Skeletal muscle cell (primary cell): ENCODE results near the gene NSG1.
"Not testable (repeated sequence)": the region's sequence is repeated elsewhere in the genome, so short reads cannot be mapped to it uniquely, and the experiment has no call there.

Experiments used
- DNase-seq: peaks from one replicate; pipeline ENCODE4 v3.0.0-alpha.2; 2010; ENCODE audit warnings: low read depth
- H3K4me3 ChIP-seq: 2 replicates; pipeline ENCODE4 v1.5.1; 2011; ENCODE audit warnings: low read depth, mild to moderate bottlenecking, control low read depth, low read length, moderate library complexity

NSG1 gene

DNA sequence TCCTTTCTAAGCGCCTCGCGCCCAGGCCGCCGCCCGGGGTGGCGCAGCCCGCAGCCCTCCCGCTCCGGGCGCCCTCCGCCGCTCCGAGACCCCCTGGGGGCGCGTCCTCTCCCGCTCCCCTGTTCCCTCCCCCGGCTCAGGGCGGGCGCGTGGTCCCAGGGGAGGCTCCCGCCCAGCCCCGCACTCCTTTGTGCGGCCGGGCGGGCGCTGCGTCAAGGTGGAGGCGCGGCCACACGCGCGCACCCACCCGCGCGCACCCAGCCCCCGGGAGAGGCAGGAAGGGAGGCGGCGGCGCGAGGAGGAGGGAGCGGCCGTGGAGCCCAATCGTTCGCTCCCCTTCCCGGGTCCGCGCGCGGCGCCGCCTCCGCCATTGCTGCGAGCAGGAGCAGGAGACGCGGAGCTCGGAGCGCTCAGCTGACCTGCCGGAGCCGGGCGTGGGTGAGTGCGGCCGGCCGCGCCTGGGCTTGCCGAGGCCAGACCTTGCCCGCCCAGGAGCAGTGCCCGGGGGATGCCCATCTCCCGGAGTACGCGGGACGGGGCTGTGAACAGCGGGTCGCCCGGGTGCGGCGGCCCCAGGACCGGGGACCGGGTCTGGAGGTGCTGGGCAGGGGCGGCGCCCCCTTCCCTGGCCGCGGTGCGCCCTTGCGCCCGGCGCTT lies at the start of gene NSG1:
TSS of gene NSG1 (plus strand) at position 367 of the 657 bp plus-strand sequence. CDS start 528 bp downstream, outside the sequence.
- H3K4me3 ChIP-seq, result peak within 1 kb of the TSS; percentile 43
- DNase-seq, result no peak

GRCh38 chr4:4338210-4339001 lies 48.5 kb upstream of the NSG1 start:
- DNase-seq, result no peak

GRCh38 chr4:4339504-4340085 lies 47.3 kb upstream of the NSG1 start:
- no peak for DNase-seq
- no peak overlapping the region for H3K4me3 ChIP-seq

More at GRCh38 chr4:4338210-4339001, 48.5 kb upstream of the NSG1 start:
- H3K4me3 ChIP-seq, result no peak overlapping the region

DNA sequence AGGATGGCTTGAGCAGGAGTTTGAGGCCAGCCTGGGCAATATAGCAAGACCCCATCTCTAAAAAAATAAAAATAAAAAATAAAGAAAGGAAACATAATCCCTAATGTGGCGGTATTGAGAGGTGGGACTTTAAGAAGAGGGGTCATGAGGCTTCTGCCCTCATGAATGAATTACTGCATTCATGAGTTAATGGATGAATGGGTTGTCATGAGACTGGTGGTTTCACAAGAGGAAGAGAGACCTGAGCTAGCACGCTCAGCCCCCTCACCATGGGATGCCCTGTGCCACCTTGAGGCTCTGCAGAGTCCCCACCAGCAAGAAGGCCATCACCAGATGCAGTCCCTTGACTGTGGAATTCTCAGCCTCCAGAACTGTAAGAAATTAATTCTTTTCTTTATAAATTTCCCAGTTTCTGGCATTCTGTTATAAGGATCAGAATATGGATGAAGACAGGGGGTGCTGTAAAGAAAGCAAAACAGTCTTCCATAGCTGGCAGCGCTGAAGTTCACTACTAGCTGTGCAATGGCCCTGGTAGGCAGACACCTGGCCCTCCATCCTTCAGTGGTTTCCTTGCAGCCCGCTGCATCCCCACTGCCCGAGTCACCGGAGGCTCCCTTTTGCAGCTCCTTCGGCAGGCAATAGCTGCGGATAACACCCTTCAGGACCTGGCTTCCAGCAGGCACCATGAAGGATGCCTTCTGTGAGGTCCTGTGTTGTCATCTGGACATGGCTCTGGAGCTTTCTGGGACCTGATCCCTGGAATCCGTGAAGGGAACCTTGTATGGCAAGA lies 44.8 kb upstream of the NSG1 start:
- no peak overlapping the region for H3K4me3 ChIP-seq
- DNase-seq, result no peak

- no peak for DNase-seq
Observed at GRCh38 chr4:4343038-4343437, 43.9 kb upstream of the NSG1 start.

GRCh38 chr4:4344915-4345527 lies 41.9 kb upstream of the NSG1 start:
- DNase-seq, result no peak
- no peak overlapping the region for H3K4me3 ChIP-seq

More at GRCh38 chr4:4343038-4343437, 43.9 kb upstream of the NSG1 start:
- H3K4me3 ChIP-seq, result no peak overlapping the region

DNA sequence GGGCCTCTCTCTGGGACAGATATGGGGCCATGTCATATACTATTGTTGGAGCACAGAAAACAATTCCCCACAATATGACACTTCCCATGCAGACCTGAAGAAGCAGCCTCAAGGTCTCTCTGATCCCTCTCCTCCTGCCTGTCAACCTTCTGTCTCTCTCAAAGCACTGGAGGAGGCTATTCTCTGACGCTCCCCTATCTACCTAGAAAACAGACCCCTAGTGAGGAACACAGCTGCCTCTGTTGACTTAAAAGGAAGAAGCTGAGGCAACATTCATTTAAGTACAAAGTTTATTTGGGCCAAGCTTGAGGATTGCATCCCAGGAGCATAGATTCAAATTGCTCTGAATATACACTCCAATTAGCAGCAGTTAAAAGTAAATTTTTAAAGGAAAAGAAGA lies 39.3 kb upstream of the NSG1 start:
- no peak for DNase-seq
- no peak overlapping the region for H3K4me3 ChIP-seq

- not testable (repeated sequence) for H3K4me3 ChIP-seq, DNase-seq
Observed at GRCh38 chr4:4348585-4348984, 38.3 kb upstream of the NSG1 start.

- no peak for DNase-seq
Observed at GRCh38 chr4:4349867-4350266, 37.0 kb upstream of the NSG1 start.

DNA sequence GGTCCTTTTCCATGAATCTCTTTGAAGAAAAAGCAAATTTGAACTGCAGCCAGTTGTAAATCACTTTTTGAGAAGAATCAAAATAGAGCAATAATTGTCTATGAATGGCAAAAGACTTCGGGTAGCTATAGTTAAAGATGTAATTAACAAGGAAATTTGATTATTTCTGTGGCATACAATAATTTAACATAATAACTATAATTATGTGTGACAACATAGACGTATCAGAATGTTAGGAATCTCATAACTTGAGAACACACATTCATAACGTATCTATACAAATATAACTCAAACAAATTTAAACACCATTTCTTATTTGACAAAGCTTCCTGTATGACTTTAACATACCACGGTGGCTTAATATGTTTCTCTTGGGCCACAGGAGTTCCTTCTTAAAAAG lies 36.0 kb upstream of the NSG1 start:
- no peak for DNase-seq
- H3K4me3 ChIP-seq, result no peak overlapping the region

More at GRCh38 chr4:4349867-4350266, 37.0 kb upstream of the NSG1 start:
- H3K4me3 ChIP-seq, result no peak overlapping the region

GRCh38 chr4:4355302-4355701 lies 31.6 kb upstream of the NSG1 start:
- no peak overlapping the region for H3K4me3 ChIP-seq
- DNase-seq, result no peak

GRCh38 chr4:4356106-4357041 lies 30.5 kb upstream of the NSG1 start:
- no peak for DNase-seq
- H3K4me3 ChIP-seq, result no peak overlapping the region

- no peak for DNase-seq
- no peak overlapping the region for H3K4me3 ChIP-seq
Observed at GRCh38 chr4:4358093-4358854, 28.6 kb upstream of the NSG1 start.

DNA sequence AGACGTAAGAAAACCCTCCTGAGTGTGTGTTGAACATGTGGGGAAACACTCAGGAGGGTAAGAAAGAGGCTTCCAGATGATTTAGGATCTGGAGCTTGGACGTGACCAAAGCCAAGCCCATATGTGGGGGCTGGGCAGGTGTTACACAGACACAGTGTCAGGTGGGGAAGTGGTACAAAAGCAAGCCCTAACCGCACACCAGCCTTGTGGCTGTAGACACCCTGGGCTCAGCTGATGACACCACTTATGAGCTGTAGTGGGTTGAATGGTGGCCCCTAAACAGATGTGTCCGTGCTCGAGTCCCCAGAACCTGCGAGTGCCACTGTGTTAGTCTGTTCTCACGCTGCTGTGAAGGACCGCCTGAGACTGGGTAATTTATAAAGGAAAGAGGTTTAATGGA lies 25.0 kb upstream of the NSG1 start:
- DNase-seq, result no peak

GRCh38 chr4:4362991-4363697 lies 23.8 kb upstream of the NSG1 start:
- DNase-seq, result no peak
- H3K4me3 ChIP-seq, result no peak overlapping the region

More for the DNA sequence above, 25.0 kb upstream of the NSG1 start:
- H3K4me3 ChIP-seq, result no peak overlapping the region

DNA sequence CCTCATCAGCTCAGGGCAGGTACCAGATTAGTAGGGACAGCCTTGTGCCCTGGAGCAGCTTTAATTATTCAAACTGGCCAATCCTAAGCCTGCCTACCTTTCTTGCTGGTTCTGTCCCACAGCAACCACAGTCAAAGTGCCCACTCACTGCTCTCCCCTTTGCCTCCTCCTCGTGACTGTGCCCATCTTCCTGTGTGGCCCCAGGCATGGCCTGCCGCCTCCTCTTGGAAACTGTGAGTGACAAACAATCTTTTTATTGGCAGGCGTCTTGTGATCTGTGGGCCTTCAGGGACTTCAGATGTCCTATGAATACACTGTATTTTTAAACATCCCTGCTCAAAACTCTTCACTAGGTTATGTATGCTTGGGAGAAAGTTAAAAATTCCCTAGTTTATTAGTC lies 22.8 kb upstream of the NSG1 start:
- no peak for DNase-seq
- H3K4me3 ChIP-seq, result no peak overlapping the region
